ENCODE results near the gene TXNRD2. TPM values are rescaled to one million over a fixed set of nuclear protein-coding genes. Genes with fewer than 3 reads are reported as not detected.

TXNRD2 gene
- total RNA-seq, 1 experiment from 2014 or later: 22.9 TPM

DNA sequence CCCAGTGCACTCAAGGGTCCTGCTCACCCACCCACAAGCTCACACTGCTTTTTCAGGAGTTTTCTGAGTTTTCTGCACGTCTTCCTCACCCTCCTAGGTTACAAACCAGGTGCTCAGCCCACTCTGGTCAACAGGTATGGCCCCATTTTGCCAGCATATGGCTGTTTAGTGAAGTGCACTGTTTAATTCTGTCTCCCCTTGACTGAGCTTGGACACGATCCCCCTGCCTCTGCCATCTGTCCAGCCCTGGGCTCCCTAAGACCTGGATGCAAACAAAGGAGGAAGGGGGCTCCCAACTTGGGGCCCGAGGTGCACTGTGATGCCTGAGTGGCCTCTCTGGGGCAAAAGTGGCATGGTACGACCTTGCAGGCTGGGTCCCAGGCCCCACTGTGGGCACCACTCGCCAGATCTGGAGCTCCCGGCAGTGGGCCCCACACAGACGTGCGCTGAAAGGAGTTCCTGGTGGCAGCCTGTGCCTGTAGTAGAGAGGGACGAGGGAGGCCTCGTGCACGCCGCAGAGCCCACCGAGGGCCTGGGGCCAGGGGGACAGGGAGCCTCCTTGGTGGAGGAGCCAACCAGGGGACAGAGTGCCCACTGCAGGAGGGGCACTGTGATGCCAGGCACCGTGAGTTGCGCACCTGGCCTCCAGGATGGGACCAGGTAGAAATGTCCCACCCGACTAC, 37.3 kb downstream of the TXNRD2 start:
- H4K5ac ChIP-seq (ENCODE audit: insufficient read length, low read depth, low read length): no peak overlapping the region
- H3K18ac ChIP-seq (ENCODE audit: insufficient read length, low read depth, low read length): no peak overlapping the region
- no peak for DNase-seq
- no peak overlapping the region for H2BK15ac ChIP-seq (ENCODE audit: low read depth, low read length)
- no peaks in the 10 kb centered on the region for H3K9me3 ChIP-seq (ENCODE audit: control insufficient read depth, low read depth, low read length)
- no peaks in the 10 kb centered on the region; the same call in 1 of the 2 replicates for H3K27me3 Mint-ChIP-seq (ENCODE audit: low read depth)
- H3K27me3 ChIP-seq (ENCODE audit: insufficient read depth, low read length): no peaks in the 10 kb centered on the region
- WGBS (ENCODE audit: extremely low coverage, insufficient read length, low lambda C conversion rate): no CpG with 5 or more reads among the region's 16 CpGs
- H4K20me1 ChIP-seq (ENCODE audit: control insufficient read depth, insufficient read depth, insufficient read length): no peaks in the 10 kb centered on the region
- H3K79me2 ChIP-seq (ENCODE audit: insufficient read depth, low read length): no peaks in the 10 kb centered on the region
- H3K4me3 Mint-ChIP-seq: no peak overlapping the region
- no peak overlapping the region for H3K23ac ChIP-seq (ENCODE audit: insufficient read length, low read depth, low read length)
- H3K27ac ChIP-seq (ENCODE audit: insufficient read length, low read depth, low read length): no peak overlapping the region
- no peak overlapping the region for H2BK120ac ChIP-seq (ENCODE audit: low read depth, low read length, poor library complexity, severe bottlenecking)
- no peak overlapping the region for H2BK12ac ChIP-seq (ENCODE audit: insufficient read length, low read depth, low read length)
- no peak overlapping the region for H3K4ac ChIP-seq (ENCODE audit: low read depth, low read length)
- no peak overlapping the region; the same call in 1 of the 2 replicates for H3K14ac ChIP-seq (ENCODE audit: insufficient read depth, low read length)
- H3K27ac Mint-ChIP-seq: peak overlapping the region in 1 of 3 experiments; percentile 73; a peak in 1 of 7 replicates
- H3K36me3 Mint-ChIP-seq (ENCODE audit: insufficient read depth in 1 of 3, low read depth in 3 of 3): no peaks in the 10 kb centered on the region; a peak in 1 of 7 replicates
- H2BK20ac ChIP-seq (ENCODE audit: low read depth, low read length, poor library complexity, severe bottlenecking): no peak overlapping the region
- H3K23me2 ChIP-seq (ENCODE audit: insufficient read length, low read depth, low read length, poor library complexity, severe bottlenecking): no peaks in the 10 kb centered on the region
- H4K91ac ChIP-seq (ENCODE audit: insufficient read length, low read depth, low read length): no peak overlapping the region
- H2BK5ac ChIP-seq (ENCODE audit: insufficient read length, low read length): no peak overlapping the region
- H3K9me3 Mint-ChIP-seq: no peaks in the 10 kb centered on the region; a peak in 1 of 5 replicates
- H2AK5ac ChIP-seq (ENCODE audit: insufficient read length, low read length): no peak overlapping the region
- no peak overlapping the region for H3K4me2 ChIP-seq (ENCODE audit: insufficient read depth, insufficient read length, low read length)
- H3K56ac ChIP-seq (ENCODE audit: insufficient read length, low read depth, low read length): no peak overlapping the region
- peaks cover 10 to 18% of the 10 kb centered on the region in 2 experiments for H3K4me1 Mint-ChIP-seq
- H3K9ac ChIP-seq (ENCODE audit: extremely low read depth, insufficient read length, low read length): no peak overlapping the region
- no peaks in the 10 kb centered on the region; the same call in 1 of the 2 replicates for H3K4me1 ChIP-seq (ENCODE audit: insufficient read depth, low read length)
- H3T11ph ChIP-seq (ENCODE audit: low read length): no peak overlapping the region
- H4K8ac ChIP-seq (replicated peaks; ENCODE audit: insufficient read length, low read depth, low read length): no peak overlapping the region
- H3K79me1 ChIP-seq (ENCODE audit: insufficient read depth, low read depth, low read length, poor library complexity, severe bottlenecking): no peaks in the 10 kb centered on the region
- no peak overlapping the region for H2AFZ ChIP-seq (ENCODE audit: low read length)
- TF ChIP-seq CTCF (conservative IDR thresholded peaks at IDR 0.05): no peak
